HCT116 (cell line): ENCODE data around the gene SLIT1. TPM values are rescaled to one million over a fixed set of nuclear protein-coding genes. Genes with fewer than 3 reads are reported as not detected.

ENCODE experiments used
- ATAC-seq: fragments of 200-7000 bp; cut with Tn5 transposase; 2 replicates; pipeline ENCODE4 v1.9.1; 2020; ENCODE audit warnings: mild to moderate bottlenecking, moderate library complexity
- BruUV-seq: library from RNA; stranded (reverse); fragments of 400-500 nt; replicated peaks from 2 replicates; lab custom pipeline; 2021; lab: Mats Ljungman, UMichigan
- CTCF ChIA-PET: fragments of 300-600 bp; sonication (Branson Sonifier 250); formaldehyde crosslinking; loops from one replicate; lab custom pipeline; 2021; ENCODE audit warnings: antibody characterized with exemption; lab: Charles Lee
- POLR2A ChIA-PET: fragments of 300-600, 350-600 bp; sonication (Branson Sonifier 250); formaldehyde crosslinking; loops from one replicate; lab custom pipeline; 2021; ENCODE audit warnings: antibody characterized with exemption; lab: Charles Lee
- RAD21 ChIA-PET, 2 experiments: fragments of 300-600 bp; sonication (Branson Sonifier 250); formaldehyde crosslinking; loops; one replicate each; lab custom pipeline; 2023; ENCODE audit warnings: low total read pairs in 2 of 2; ENCODE audit not compliant: uncharacterized antibody in 2 of 2, unreplicated experiment in 2 of 2, low non-redundant PET in 1 of 2; lab: Charles Lee
- DNase-seq: peaks from one replicate; pipeline ENCODE4 v3.0.0-alpha.2; 2010; ENCODE audit warnings: low read depth, low spot score
- H2AFZ ChIP-seq: fragments of 200-600 bp; shearing (Covaris generic), sonication (generic); 2 replicates; pipeline ENCODE4 v1.6.1; 2017; ENCODE audit warnings: low read depth, mixed run types, mixed read lengths, antibody characterized with exemption, low read length; ENCODE audit not compliant: poor library complexity, severe bottlenecking
- H3K27ac ChIP-seq: 2 replicates; pipeline ENCODE4 v1.5.1; 2012; ENCODE audit warnings: low read depth, low read length
- H3K27me3 ChIP-seq: fragments of 200-600 bp; sonication (generic); 2 replicates; pipeline ENCODE4 v1.6.1; 2016; ENCODE audit warnings: mixed run types, low read length, mixed read lengths; ENCODE audit not compliant: insufficient read depth
- H3K36me3 ChIP-seq, 2 experiments: fragments of 200-500 bp in 1 of 2; fragments of 200-600 bp in 1 of 2; sonication (Bioruptor generic) in 1 of 2; sonication (generic) in 1 of 2; 2 replicates each; pipeline versions ENCODE4 v1.5.1 to v1.6.1; 2014 to 2016; ENCODE audit warnings: low read length in 2 of 2, inconsistent platforms in 1 of 2, mixed read lengths in 1 of 2, mixed run types in 1 of 2; ENCODE audit not compliant: insufficient read depth in 2 of 2, control insufficient read depth in 1 of 2
- H3K4me1 ChIP-seq, 2 experiments: fragments of 200-600 bp in 1 of 2; sonication (generic) in 1 of 2; 2 replicates each; pipeline versions ENCODE4 v1.5.1 to v1.6.1; 2012 to 2017; ENCODE audit warnings: low read length in 2 of 2, inconsistent platforms in 1 of 2, mild to moderate bottlenecking in 1 of 2, mixed read lengths in 1 of 2, mixed run types in 1 of 2, moderate library complexity in 1 of 2; ENCODE audit not compliant: insufficient read depth in 2 of 2, control insufficient read depth in 1 of 2
- H3K4me2 ChIP-seq: fragments of 200-600 bp; sonication (generic); 2 replicates; pipeline ENCODE4 v1.6.1; 2017; ENCODE audit warnings: mixed run types, low read length, mixed read lengths
- H3K4me3 ChIP-seq, 2 experiments: fragments of 200-600 bp in 1 of 2; sonication (generic) in 1 of 2; replicated peaks in 1 of 2; 2 replicates each; pipeline ENCODE4 v1.5.1; 2011 to 2016; ENCODE audit warnings: low read length in 2 of 2, control low read depth in 1 of 2, low read depth in 1 of 2, mild to moderate bottlenecking in 1 of 2, mixed read lengths in 1 of 2, mixed run types in 1 of 2
- H3K79me2 ChIP-seq: fragments of 200-600 bp; sonication (generic); 2 replicates; pipeline ENCODE4 v1.6.1; 2017; ENCODE audit warnings: mild to moderate bottlenecking, mixed run types, low read length, moderate library complexity, mixed read lengths; ENCODE audit not compliant: insufficient read depth
- H3K9ac ChIP-seq: fragments of 200-600 bp; sonication (generic); 2 replicates; pipeline ENCODE4 v1.6.1; 2016; ENCODE audit warnings: low read length, mixed read lengths
- H3K9me2 ChIP-seq: fragments of 200-600 bp; sonication (generic), shearing (Covaris generic); 2 replicates; pipeline ENCODE4 v1.6.1; 2017; ENCODE audit warnings: mixed run types, mild to moderate bottlenecking, moderate library complexity; ENCODE audit not compliant: insufficient read depth
- H3K9me3 ChIP-seq, 2 experiments: fragments of 200-500 bp in 1 of 2; fragments of 200-600 bp in 1 of 2; sonication (Bioruptor generic) in 1 of 2; sonication (generic) in 1 of 2; 2 replicates each; pipeline ENCODE4 v1.6.1; 2014 to 2017; ENCODE audit warnings: low read length in 2 of 2, mixed read lengths in 2 of 2, inconsistent platforms in 1 of 2, low read depth in 1 of 2, mild to moderate bottlenecking in 1 of 2, mixed run types in 1 of 2, moderate library complexity in 1 of 2; ENCODE audit not compliant: control insufficient read depth in 1 of 2, insufficient read depth in 1 of 2
- H4K20me1 ChIP-seq: fragments of 200-600 bp; sonication (generic), shearing (Covaris generic); 2 replicates; pipeline ENCODE4 v1.6.1; 2017; ENCODE audit warnings: mixed run types, mild to moderate bottlenecking, moderate library complexity; ENCODE audit not compliant: insufficient read depth
- ATF3 ChIP-seq: IDR thresholded peaks from 2 replicates; pipeline ENCODE4 v1.6.1; 2012
- CBX3 ChIP-seq: IDR thresholded peaks from 2 replicates; pipeline ENCODE4 v1.6.1; 2012; ENCODE audit warnings: low read depth
- CEBPB ChIP-seq: IDR thresholded peaks from 2 replicates; pipeline ENCODE4 v1.6.1; 2012; ENCODE audit warnings: low read depth
- CTCF ChIP-seq, 3 experiments: fragments of 200-600 bp in 1 of 3; sonication (generic) in 1 of 3; IDR thresholded peaks in 2 of 3; conservative IDR thresholded peaks in 1 of 3; 2 replicates each; pipeline ENCODE4 v1.5.1; 2012 to 2017; ENCODE audit warnings: low read depth in 2 of 3, low read length in 2 of 3, antibody characterized with exemption in 1 of 3, borderline replicate concordance in 1 of 3, control low read depth in 1 of 3, mild to moderate bottlenecking in 1 of 3, mixed read lengths in 1 of 3, mixed run types in 1 of 3, moderate library complexity in 1 of 3; ENCODE audit not compliant: insufficient read depth in 1 of 3
- ELF1 ChIP-seq: IDR thresholded peaks from 2 replicates; pipeline ENCODE4 v1.6.1; 2012; ENCODE audit warnings: low read depth, borderline replicate concordance
- EZH2 ChIP-seq: fragments of 200-600 bp; sonication (generic); IDR thresholded peaks from 2 replicates; pipeline ENCODE4 v1.6.1; 2017; ENCODE audit warnings: antibody characterized with exemption, mixed run types
- EZH2phosphoT487 ChIP-seq: fragments of 200-600 bp; IDR thresholded peaks from 2 replicates; pipeline ENCODE4 v1.6.1; 2018; ENCODE audit warnings: antibody characterized with exemption, borderline replicate concordance
- JUND ChIP-seq: IDR thresholded peaks from 2 replicates; pipeline ENCODE4 v1.6.1; 2012
- POLR2A ChIP-seq: IDR thresholded peaks from 2 replicates; pipeline ENCODE4 v1.7.0; 2011; ENCODE audit warnings: borderline replicate concordance; ENCODE audit not compliant: insufficient read depth, insufficient read length; ENCODE audit errors: extremely low read depth
- POLR2AphosphoS5 ChIP-seq: IDR thresholded peaks from 2 replicates; pipeline ENCODE4 v1.6.1; 2011; ENCODE audit warnings: mild to moderate bottlenecking, low read depth, low read length, moderate library complexity
- REST ChIP-seq: IDR thresholded peaks from 2 replicates; pipeline ENCODE4 v1.6.1; 2012; ENCODE audit warnings: low read depth
- SIN3A ChIP-seq: IDR thresholded peaks from 2 replicates; pipeline ENCODE4 v1.6.1; 2012; ENCODE audit warnings: low read depth
- SP1 ChIP-seq: IDR thresholded peaks from 2 replicates; pipeline ENCODE4 v1.6.1; 2012; ENCODE audit warnings: low read depth
- SRF ChIP-seq: IDR thresholded peaks from 2 replicates; pipeline ENCODE4 v1.6.1; 2012; ENCODE audit warnings: low read depth
- TCF7L2 ChIP-seq: IDR thresholded peaks from 2 replicates; pipeline ENCODE4 v1.7.0; 2011; ENCODE audit warnings: borderline replicate concordance, inconsistent platforms; ENCODE audit not compliant: insufficient read depth, insufficient read length; ENCODE audit errors: extremely low read depth
- YY1 ChIP-seq: IDR thresholded peaks from 2 replicates; pipeline ENCODE4 v1.6.1; 2011; ENCODE audit warnings: low read length, low read depth, moderate library complexity, mild to moderate bottlenecking; ENCODE audit not compliant: insufficient replicate concordance; ENCODE audit errors: extremely low read depth
- ZBTB33 ChIP-seq: IDR thresholded peaks from 2 replicates; pipeline ENCODE4 v1.6.1; 2011; ENCODE audit warnings: mild to moderate bottlenecking, low read length, moderate library complexity; ENCODE audit not compliant: insufficient replicate concordance; ENCODE audit errors: extremely low read depth
- ZFX ChIP-seq: fragments of 450-650 bp; IDR thresholded peaks from 2 replicates; pipeline ENCODE4 v1.6.1; 2017
- ZNF274 ChIP-seq: fragments of 200-500 bp; sonication (Bioruptor generic); IDR thresholded peaks from 2 replicates; pipeline ENCODE4 v1.6.1; 2014; ENCODE audit warnings: mild to moderate bottlenecking, low read depth, low read length, inconsistent platforms
- intact Hi-C: fragments of 100-400 bp; cut with micrococcal nuclease; formaldehyde crosslinking; loops from 2 replicates; pipeline ENCODE4 v1.10.0; 2022
- total RNA-seq: library from RNA; stranded (reverse); gene quantifications from one replicate; pipeline ENCODE4 v1.2.1, GENCODE V29; 2021; ENCODE audit not compliant: unreplicated experiment
- TF ChIP-seq, protein P1 (sequence below): IDR thresholded peaks from 2 replicates; pipeline ENCODE4 v1.6.1; 2012

The SLIT1 gene
- total RNA-seq, 1 experiment from 2014 or later = 0.42 TPM

DNA sequence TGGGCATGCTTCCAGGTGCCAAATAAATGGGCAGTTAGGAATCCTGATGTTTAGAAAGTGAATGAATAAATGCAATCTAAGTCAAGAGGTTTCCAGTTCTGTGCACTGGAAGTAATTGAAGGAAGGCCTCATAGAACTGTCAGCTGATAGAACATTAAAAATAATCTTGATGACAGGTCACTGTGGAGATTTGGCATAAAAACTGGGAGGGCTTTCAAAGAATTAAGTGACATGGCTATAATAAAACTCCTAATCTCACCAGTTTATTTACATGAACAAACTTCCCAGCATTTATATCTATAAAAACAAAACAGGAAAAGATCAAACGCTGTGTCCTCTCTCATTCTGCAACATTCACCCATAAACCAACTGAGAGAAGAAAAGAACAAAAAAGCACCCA, 170.5 kb downstream of the SLIT1 start:
- ATAC-seq = no peak
- H3K4me3 ChIP-seq = no peak overlapping the region
- ChIA-PET POLR2A (no interaction called here), RAD21 (no interaction called here), CTCF (interaction anchor here (1.1 kb wide), 1 partner anchor 10 kb away, joined by 8 read pairs; no protein-coding TSS in a partner anchor)
- DNase-seq = no peak
- H2AFZ ChIP-seq = no peak overlapping the region
- H3K9me3 ChIP-seq = no peaks in the 10 kb centered on the region
- H3K4me1 ChIP-seq = no peaks in the 10 kb centered on the region
- TF ChIP-seq EZH2 (no peak), SRF (no peak), SP1 (no peak), EZH2phosphoT487 (no peak), ATF3 (no peak), ZBTB33 (no peak), ZNF274 (no peak), POLR2A (no peak), CTCF (IDR thresholded peaks at IDR 0.05 in 2 of 3, conservative IDR thresholded peaks at IDR 0.05 in 1 of 3; ENCODE audit: borderline replicate concordance in 1 of 3, insufficient read depth in 1 of 3, low read depth in 2 of 3, low read length in 2 of 3) (no peak), CEBPB (no peak), YY1 (no peak), CBX3 (no peak), JUND (no peak), POLR2AphosphoS5 (no peak), ZFX (no peak), REST (no peak), ELF1 (no peak), SIN3A (no peak), TCF7L2 (no peak)
- TF ChIP-seq, protein P1, sequence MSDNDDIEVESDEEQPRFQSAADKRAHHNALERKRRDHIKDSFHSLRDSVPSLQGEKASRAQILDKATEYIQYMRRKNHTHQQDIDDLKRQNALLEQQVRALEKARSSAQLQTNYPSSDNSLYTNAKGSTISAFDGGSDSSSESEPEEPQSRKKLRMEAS = no peak
- no peaks in the 10 kb centered on the region for H3K27me3 ChIP-seq
- no peaks in the 10 kb centered on the region for H3K9me2 ChIP-seq
- no TSS peak for BruUV-seq
- no peak overlapping the region for H3K27ac ChIP-seq
- no peak overlapping the region for H3K4me2 ChIP-seq
- H3K36me3 ChIP-seq = no peaks in the 10 kb centered on the region
- no peaks in the 10 kb centered on the region for H3K79me2 ChIP-seq
- H3K9ac ChIP-seq = no peak overlapping the region
- intact Hi-C loops = no loop called here
- H4K20me1 ChIP-seq = no peaks in the 10 kb centered on the region
